Vagina (tissue), 2 donors: ENCODE results near the gene GPR150.

ENCODE experiments used
- CTCF ChIP-seq, 3 experiments: fragments of 450-650 bp in 2 of 3; fragments of 200-600 bp in 1 of 3; sonication (generic) in 1 of 3; IDR thresholded peaks; one replicate each; pipeline ENCODE4 v1.5.1; 2017 to 2019; ENCODE audit warnings: antibody characterized with exemption in 3 of 3, mild to moderate bottlenecking in 2 of 3, moderate library complexity in 2 of 3
- POLR2AphosphoS5 ChIP-seq, 2 donors: sonication (generic); formaldehyde crosslinking; IDR thresholded peaks; one replicate each; pipeline ENCODE4 v1.9.0; 2017; ENCODE audit warnings: antibody characterized with exemption in 2 of 2, mild to moderate bottlenecking in 2 of 2, low read depth in 1 of 2; ENCODE audit not compliant: insufficient read depth in 1 of 2

DNA sequence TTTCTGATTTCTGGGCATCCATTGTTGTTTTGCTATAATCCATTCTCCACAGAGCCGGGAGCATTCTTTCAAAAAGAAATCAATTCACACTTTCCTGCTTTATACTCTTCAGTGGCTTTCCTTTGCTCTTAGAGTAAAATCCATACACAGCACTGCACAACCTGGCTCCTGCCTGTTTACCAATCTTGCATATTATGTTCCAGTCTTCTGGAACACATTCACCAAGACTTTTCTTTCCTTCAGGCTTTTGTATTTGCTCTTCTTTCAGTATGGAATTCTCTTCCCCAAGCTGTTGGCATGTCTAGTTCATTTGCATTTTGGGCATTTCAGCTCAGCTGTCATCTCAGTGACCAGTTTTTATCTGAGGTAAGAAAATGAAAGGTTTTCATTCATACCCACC is 33.0 kb downstream of the GPR150 start:
- TF ChIP-seq CTCF (IDR thresholded peaks at IDR 0.05) (no peak), POLR2AphosphoS5 (IDR thresholded peaks at IDR 0.05; ENCODE audit: insufficient read depth in 1 of 2, low read depth in 1 of 2) (no peak)
